Osteoblast (primary cell): ENCODE data around the gene UBE2D3. TPM values are rescaled to one million over a fixed set of nuclear protein-coding genes. Genes with fewer than 3 reads are reported as not detected.

Source experiments
- DNase-seq: peaks from one replicate; pipeline ENCODE4 v3.0.0; 2011; ENCODE audit warnings: low spot score, mixed read lengths; ENCODE audit not compliant: insufficient read length; ENCODE audit errors: missing footprints
- H2AFZ ChIP-seq: 2 replicates; pipeline ENCODE4 v1.6.0; 2011; ENCODE audit warnings: mild to moderate bottlenecking, low read length
- H3K27ac ChIP-seq: 2 replicates; pipeline ENCODE4 v1.5.1; 2011; ENCODE audit warnings: mild to moderate bottlenecking, low read depth, low read length, moderate library complexity
- H3K27me3 ChIP-seq: 2 replicates; pipeline ENCODE4 v1.6.0; 2012; ENCODE audit warnings: mild to moderate bottlenecking, control low read depth, inconsistent platforms, low read length, moderate library complexity; ENCODE audit not compliant: insufficient read depth
- H3K36me3 ChIP-seq: 2 replicates; pipeline ENCODE4 v1.5.1; 2011; ENCODE audit warnings: mild to moderate bottlenecking, low read length, control low read depth, moderate library complexity; ENCODE audit not compliant: insufficient read depth
- H3K4me1 ChIP-seq: 2 replicates; pipeline ENCODE4 v1.5.1; 2011; ENCODE audit warnings: mild to moderate bottlenecking, low read length, control low read depth, moderate library complexity; ENCODE audit not compliant: insufficient read depth
- H3K4me2 ChIP-seq: 2 replicates; pipeline ENCODE4 v1.6.0; 2011; ENCODE audit warnings: mild to moderate bottlenecking, low read length; ENCODE audit not compliant: insufficient read depth
- H3K4me3 ChIP-seq: fragments of 200-600 bp; sonication (generic); 3 replicates; pipeline ENCODE4 v1.5.1; 2012; ENCODE audit warnings: mild to moderate bottlenecking, low read length, inconsistent platforms; ENCODE audit not compliant: insufficient read depth
- H3K79me2 ChIP-seq: 2 replicates; pipeline ENCODE4 v1.6.0; 2012; ENCODE audit warnings: mild to moderate bottlenecking, low read length, control low read depth, inconsistent platforms; ENCODE audit not compliant: insufficient read depth
- H3K9me3 ChIP-seq: 2 replicates; pipeline ENCODE4 v1.5.1; 2011; ENCODE audit warnings: low read depth, low read length, control low read depth
- H4K20me1 ChIP-seq: 2 replicates; pipeline ENCODE4 v1.6.0; 2012; ENCODE audit warnings: mild to moderate bottlenecking, low read length, control low read depth; ENCODE audit not compliant: insufficient read depth
- total RNA-seq: library from RNA; depleted of rRNA; stranded (reverse); fragments of >200 nt; gene quantifications from 2 replicates; pipeline ENCODE4 v1.2.3, GENCODE V29; 2012
- TF ChIP-seq, protein P1 (sequence below): IDR thresholded peaks from 2 replicates; pipeline ENCODE4 v1.5.1; 2011; ENCODE audit warnings: mild to moderate bottlenecking, low read depth, low read length, moderate library complexity; ENCODE audit errors: extremely low read depth

Gene UBE2D3
- total RNA-seq, 1 donor, result 426 TPM

- no peak overlapping the region for H3K4me3 ChIP-seq
- no peaks in the 10 kb centered on the region for H3K9me3 ChIP-seq
- peaks cover under 1% of the 10 kb centered on the region for H3K4me1 ChIP-seq
- H4K20me1 ChIP-seq, result peaks cover 13% of the 10 kb centered on the region
- DNase-seq, result no peak
- H3K36me3 ChIP-seq, result peaks cover 45% of the 10 kb centered on the region
- no peak overlapping the region for H2AFZ ChIP-seq
- peaks cover 27% of the 10 kb centered on the region for H3K79me2 ChIP-seq
- no peak overlapping the region for H3K27ac ChIP-seq
- TF ChIP-seq, protein P1, sequence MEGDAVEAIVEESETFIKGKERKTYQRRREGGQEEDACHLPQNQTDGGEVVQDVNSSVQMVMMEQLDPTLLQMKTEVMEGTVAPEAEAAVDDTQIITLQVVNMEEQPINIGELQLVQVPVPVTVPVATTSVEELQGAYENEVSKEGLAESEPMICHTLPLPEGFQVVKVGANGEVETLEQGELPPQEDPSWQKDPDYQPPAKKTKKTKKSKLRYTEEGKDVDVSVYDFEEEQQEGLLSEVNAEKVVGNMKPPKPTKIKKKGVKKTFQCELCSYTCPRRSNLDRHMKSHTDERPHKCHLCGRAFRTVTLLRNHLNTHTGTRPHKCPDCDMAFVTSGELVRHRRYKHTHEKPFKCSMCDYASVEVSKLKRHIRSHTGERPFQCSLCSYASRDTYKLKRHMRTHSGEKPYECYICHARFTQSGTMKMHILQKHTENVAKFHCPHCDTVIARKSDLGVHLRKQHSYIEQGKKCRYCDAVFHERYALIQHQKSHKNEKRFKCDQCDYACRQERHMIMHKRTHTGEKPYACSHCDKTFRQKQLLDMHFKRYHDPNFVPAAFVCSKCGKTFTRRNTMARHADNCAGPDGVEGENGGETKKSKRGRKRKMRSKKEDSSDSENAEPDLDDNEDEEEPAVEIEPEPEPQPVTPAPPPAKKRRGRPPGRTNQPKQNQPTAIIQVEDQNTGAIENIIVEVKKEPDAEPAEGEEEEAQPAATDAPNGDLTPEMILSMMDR, result no peak
- H3K4me2 ChIP-seq, result no peak overlapping the region
- H3K27me3 ChIP-seq, result no peaks in the 10 kb centered on the region
These were observed 34.9 kb downstream of the UBE2D3 start for GRCh38 chr4:102792361-102792936.

DNA sequence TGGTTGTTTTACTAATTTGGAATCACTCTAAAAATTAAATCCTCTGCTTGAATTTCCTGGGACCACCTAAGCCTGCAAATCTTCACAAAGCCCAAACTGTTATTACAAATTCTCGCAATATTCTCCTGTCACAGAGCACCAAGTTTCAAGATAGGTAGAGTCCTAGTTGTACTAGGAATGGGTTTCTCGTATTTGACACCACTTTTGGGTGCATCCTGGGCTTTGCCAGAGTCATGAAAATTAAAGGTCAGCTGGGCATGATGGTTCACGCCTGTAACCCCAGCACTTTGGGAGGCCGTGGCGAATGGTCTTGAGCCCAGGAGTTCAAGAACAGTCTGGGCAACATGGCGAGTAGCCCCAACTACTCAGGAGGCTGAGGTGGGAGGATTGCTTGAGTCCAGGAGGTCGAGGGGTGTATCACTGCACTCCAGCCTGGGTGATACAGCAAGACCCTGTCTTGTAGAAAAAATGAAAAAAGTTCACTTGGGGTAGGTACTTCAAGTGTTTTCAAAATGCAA is 36.0 kb downstream of the UBE2D3 start:
- no peak overlapping the region for H3K4me3 ChIP-seq
- no peak for DNase-seq
- H3K9me3 ChIP-seq, result no peaks in the 10 kb centered on the region
- H3K36me3 ChIP-seq, result peaks cover 40% of the 10 kb centered on the region
- peaks cover 13% of the 10 kb centered on the region for H4K20me1 ChIP-seq
- peaks cover 21% of the 10 kb centered on the region for H3K79me2 ChIP-seq
- no peak overlapping the region for H2AFZ ChIP-seq
- no peaks in the 10 kb centered on the region for H3K4me1 ChIP-seq
- no peaks in the 10 kb centered on the region for H3K27me3 ChIP-seq
- TF ChIP-seq, protein P1, result no peak
- H3K27ac ChIP-seq, result no peak overlapping the region
- no peak overlapping the region for H3K4me2 ChIP-seq

DNA sequence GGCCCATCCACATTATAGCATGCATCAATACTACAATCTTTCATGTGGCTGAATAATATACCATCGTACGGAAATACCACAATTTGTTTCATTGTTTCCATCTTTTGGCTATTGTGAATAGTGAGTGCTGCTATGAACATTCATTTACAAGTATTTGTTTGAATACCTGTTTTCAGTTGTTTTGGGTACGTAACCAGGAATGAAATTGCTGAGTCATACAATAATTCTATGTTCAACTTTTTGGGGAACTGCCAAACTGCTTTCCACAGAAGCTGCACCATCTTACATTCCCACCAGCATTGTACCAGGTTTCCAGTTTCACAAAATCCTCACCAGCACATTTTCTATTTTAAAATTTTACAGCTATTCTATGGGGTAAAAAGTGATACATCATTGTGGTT is 38.0 kb downstream of the UBE2D3 start:
- Histone ChIP-seq H3K27me3 (no peaks in the 10 kb centered on the region), H3K27ac (peak overlapping the region; percentile 27), H3K4me1 (no peaks in the 10 kb centered on the region), H3K4me2 (no peak overlapping the region), H3K9me3 (no peaks in the 10 kb centered on the region), H3K4me3 (no peak overlapping the region), H2AFZ (no peak overlapping the region), H4K20me1 (peaks cover 3% of the 10 kb centered on the region), H3K79me2 (peaks cover 2% of the 10 kb centered on the region), H3K36me3 (peaks cover 22% of the 10 kb centered on the region)
- DNase-seq, result no peak
- TF ChIP-seq, protein P1, result no peak

- DNase-seq, result no peak
- no peak overlapping the region for H3K4me3 ChIP-seq
- TF ChIP-seq, protein P1, result no peak
- H3K27ac ChIP-seq, result no peak overlapping the region
- no peaks in the 10 kb centered on the region for H3K9me3 ChIP-seq
- H4K20me1 ChIP-seq, result peaks cover 3% of the 10 kb centered on the region
- no peak overlapping the region for H3K4me2 ChIP-seq
- H2AFZ ChIP-seq, result no peak overlapping the region
- peaks cover 10% of the 10 kb centered on the region for H3K36me3 ChIP-seq
- H3K27me3 ChIP-seq, result no peaks in the 10 kb centered on the region
- no peaks in the 10 kb centered on the region for H3K4me1 ChIP-seq
- no peaks in the 10 kb centered on the region for H3K79me2 ChIP-seq
These were observed 39.4 kb downstream of the UBE2D3 start for GRCh38 chr4:102787944-102788343.
